GM19397 (cell line): ENCODE data around the gene SPP1.
"Not testable (repeated sequence)": the region's sequence is repeated elsewhere in the genome, so short reads cannot be mapped to it uniquely, and the experiment has no call there.

Experiments
- ATAC-seq: cut with Tn5 transposase; IDR thresholded peaks from one replicate; pipeline ENCODE4 v1.9.1; 2021; ENCODE audit warnings: mild to moderate bottlenecking, moderate library complexity; ENCODE audit not compliant: unreplicated experiment

SPP1 gene

DNA sequence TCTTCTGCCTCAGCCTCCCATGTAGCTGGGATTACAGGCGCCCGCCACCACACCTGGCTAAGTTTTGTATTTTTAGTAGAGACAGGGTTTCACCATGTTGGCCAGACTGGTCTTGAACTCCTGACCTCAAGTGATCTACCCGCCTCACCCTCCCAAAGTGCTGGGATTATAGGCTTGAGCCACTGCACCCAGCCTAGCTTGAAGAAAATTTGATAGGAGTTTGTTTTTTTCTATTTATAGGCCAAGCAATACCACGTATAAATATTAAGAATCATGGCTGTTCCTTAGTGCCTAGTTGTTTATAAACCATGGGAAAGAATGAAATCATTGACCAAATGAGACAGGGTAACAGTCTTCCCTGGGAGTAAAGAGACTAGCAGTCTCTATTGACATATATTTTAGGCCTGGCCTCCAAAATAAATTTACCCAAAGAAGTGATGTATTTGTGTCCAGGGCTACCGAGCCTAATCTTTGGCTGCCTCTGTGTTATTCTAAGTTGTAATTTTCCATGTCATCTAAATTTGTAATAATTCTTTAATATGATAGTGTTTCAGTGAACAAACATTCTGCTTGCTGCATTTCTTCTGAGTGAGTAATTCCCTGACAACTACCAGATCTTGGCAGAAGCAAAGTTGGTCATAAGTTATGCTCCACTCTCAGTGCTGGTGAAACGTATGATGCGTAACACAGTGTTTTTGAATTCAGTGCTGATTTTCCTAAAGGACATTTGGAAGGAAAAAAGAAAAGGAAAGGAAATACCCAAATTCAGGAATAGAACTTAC lies 42.2 kb downstream of the SPP1 start:
- no peak for ATAC-seq

GRCh38 chr4:88018466-88018865 lies 43.0 kb downstream of the SPP1 start:
- no peak for ATAC-seq

- no peak for ATAC-seq
These were observed 46.3 kb downstream of the SPP1 start for GRCh38 chr4:88021824-88022223.

DNA sequence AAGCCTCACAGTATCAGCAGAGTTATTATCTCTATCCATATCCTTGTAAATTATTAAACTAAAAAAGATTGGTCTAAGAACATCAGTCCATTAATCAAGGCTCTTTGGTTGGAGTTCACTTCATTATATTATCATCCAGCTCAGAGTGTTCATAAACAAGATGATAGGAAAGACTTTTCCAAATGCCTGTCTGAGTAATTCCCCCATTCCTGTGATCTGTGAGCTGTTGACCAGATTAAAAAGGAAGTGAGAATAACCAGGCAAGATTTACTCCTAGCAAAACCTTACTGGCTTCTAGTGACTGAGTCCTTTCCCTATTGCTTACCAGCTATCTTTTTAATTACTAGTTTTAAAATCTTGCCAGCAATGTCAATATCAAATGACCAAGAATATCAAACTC lies 46.8 kb downstream of the SPP1 start:
- no peak for ATAC-seq

- not testable (repeated sequence) for ATAC-seq
These were observed 50.6 kb downstream of the SPP1 start for GRCh38 chr4:88025868-88026661.

DNA sequence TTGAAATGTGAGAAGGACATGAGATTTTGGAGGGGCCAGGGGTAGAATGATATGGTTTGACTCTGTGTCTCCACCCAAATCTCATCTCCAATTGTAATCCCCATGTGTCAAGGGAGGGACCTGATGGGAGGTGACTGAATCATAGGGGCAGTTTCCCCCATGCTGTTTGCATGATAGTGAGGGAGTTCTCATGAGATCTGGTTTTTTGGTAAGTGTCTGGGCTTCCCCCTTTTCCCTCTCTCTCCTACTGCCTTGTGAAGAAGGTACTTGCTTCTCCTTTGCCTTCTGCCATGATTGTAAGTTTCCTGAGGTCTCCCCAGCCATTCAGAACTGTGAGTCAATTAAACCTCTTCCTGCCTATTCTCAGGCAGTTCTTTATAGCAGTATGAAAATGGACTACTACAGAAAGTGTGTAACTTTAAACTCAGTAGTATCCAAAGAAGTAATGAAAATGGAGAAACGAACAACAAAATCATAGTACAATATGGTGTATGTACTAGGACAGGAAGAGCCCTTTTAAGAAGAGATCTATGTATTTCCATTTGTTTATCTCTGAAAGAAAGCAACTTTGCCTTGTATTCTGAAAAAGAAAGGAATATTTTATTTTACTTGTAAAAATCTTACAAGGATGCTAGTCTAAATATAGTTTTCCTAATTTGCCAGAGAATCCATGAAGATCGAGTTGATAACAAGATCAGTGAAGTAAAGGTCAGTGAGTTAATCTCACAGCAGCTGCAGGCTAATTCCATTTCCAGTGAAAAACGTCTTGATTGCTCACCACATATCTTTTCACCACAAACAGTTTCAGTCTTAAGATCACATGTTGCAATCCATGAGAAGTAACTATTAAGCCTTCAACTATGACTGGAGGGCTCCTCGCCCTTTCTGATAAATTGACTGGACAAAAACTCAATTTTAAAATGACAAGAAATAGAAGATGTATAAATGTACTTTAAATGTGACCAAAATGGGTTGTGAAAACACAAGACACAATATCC lies 52.4 kb downstream of the SPP1 start:
- ATAC-seq: no peak

DNA sequence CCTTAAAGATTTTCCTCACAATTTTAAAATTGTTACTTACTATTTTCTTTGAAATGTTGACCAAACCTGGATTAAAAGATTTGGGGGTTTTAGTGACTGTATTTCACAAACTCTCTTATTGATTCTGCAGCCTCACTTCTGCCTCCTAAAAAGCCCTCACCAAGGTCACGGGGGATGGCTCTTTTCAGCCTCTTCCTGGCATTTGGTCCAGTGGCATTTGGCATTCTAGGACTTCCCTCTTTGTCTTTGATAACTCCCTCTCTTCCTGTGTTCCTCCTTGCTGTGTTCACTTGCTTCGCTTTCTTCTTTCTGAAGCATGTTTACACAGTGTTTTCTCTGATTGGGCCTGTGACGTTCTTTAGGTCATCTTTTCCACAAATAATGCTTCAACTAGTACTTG lies 53.4 kb downstream of the SPP1 start:
- no peak for ATAC-seq

GRCh38 chr4:88029556-88029955 lies 54.0 kb downstream of the SPP1 start:
- ATAC-seq: no peak

DNA sequence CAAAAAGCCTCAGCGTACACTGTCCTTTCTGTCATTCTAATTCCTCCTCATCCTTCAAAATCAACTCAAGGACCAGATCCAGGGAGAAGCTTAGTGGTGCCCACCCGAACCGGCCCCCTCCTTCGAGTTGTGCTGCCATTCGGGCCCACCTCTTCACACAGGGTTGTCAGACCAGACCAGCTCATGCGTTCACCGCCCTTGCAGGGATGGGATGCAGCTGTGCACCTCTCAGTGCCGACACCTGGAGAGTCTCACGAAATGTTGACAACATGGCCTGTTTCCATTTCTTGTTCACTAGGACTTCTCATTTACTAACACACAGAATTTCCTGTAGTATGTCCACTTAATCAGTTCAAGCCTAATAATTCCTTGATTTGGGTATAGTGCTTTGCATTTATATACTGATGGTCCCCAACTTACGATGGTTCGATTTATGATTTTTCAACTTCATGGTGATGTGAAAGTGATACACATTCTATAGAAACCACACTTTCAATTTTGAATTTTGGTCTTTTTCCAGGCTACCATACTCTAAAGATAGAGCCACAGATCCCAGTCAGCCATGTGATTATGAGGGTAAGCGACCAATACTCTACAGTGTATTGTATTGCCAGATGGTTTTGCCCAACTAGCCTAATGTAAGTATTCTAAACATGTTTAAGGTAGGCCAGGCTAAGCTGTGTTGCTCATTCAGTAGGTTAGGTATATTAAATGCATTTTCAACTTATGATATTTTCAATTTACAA lies 55.2 kb downstream of the SPP1 start:
- ATAC-seq: no peak
